GM12875 (cell line): Measurements from ENCODE around the gene PHC3.
"Not testable (repeated sequence)": the region's sequence is repeated elsewhere in the genome, so short reads cannot be mapped to it uniquely, and the experiment has no call there.

ENCODE experiments used
- H3K4me3 ChIP-seq: one replicate; pipeline ENCODE4 v1.5.1; 2011; ENCODE audit warnings: low read depth, low read length, control low read depth
- TF ChIP-seq, protein P1 (sequence below): IDR thresholded peaks from 2 replicates; pipeline ENCODE4 v1.5.1; 2011; ENCODE audit warnings: low read depth, mild to moderate bottlenecking, control low read depth, inconsistent platforms, low read length, moderate library complexity, borderline replicate concordance; ENCODE audit not compliant: insufficient read depth

PHC3 gene

DNA sequence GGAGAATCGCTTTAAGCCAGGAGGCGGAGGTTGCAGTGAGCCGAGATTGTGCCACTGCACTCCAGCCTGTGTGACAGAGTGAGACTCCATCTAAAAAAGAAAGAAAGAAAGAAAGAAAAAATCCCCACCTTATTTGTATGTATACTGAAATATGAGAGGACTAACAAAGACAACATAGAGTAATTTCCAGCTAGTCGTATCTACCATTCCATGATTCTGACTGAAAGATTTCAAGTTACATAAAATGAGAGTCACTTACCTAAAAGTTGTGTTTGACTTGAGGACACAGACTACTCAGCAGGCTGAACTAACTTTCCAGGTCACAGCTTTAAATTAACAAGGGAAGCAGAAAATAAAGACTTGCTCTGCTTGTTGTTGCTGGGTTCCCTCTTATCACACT, 21.9 kb upstream of the PHC3 start:
- H3K4me3 ChIP-seq: no peak overlapping the region
- TF ChIP-seq, protein P1, sequence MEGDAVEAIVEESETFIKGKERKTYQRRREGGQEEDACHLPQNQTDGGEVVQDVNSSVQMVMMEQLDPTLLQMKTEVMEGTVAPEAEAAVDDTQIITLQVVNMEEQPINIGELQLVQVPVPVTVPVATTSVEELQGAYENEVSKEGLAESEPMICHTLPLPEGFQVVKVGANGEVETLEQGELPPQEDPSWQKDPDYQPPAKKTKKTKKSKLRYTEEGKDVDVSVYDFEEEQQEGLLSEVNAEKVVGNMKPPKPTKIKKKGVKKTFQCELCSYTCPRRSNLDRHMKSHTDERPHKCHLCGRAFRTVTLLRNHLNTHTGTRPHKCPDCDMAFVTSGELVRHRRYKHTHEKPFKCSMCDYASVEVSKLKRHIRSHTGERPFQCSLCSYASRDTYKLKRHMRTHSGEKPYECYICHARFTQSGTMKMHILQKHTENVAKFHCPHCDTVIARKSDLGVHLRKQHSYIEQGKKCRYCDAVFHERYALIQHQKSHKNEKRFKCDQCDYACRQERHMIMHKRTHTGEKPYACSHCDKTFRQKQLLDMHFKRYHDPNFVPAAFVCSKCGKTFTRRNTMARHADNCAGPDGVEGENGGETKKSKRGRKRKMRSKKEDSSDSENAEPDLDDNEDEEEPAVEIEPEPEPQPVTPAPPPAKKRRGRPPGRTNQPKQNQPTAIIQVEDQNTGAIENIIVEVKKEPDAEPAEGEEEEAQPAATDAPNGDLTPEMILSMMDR: no peak

DNA sequence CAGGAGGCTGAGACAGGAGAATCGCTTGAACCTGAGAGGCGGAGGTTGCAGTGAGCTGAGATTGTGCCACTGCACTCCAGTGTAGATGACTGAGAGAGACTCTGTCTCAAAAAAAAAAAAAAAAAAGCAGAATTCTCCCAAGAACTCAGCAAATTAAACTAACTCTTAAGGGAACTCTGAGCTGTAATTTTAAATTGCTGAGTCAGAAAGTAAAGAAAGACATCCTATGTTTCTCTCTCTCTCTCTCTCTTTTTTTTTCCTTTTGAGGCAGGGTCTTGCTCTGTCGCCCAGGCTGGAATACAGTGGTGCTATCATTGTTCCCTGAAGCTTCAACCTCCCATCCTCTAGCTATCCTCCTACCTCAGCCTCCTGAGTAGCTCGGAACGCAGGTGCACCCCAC, 20.0 kb upstream of the PHC3 start:
- TF ChIP-seq, protein P1: no peak

DNA sequence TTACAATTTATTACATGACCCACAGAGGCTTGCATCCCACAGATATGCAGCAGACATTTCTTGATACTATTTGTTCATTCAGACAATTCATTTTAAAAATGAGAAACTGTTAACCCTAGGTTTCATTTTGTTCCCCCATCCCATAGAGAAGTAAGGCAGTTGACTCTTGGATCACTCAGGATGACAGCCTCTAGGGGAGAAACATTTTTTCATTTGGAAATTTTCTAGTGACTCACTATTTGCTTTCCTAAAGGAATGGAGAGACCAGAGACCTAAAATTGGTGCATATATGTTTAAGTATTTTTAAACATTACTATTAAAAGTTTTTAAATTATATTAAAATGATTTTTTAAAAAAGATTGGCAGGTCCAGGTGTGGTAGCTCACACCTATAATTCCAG, 19.5 kb upstream of the PHC3 start:
- H3K4me3 ChIP-seq: no peak overlapping the region

More for the DNA sequence above, 20.0 kb upstream of the PHC3 start:
- H3K4me3 ChIP-seq: no peak overlapping the region

DNA sequence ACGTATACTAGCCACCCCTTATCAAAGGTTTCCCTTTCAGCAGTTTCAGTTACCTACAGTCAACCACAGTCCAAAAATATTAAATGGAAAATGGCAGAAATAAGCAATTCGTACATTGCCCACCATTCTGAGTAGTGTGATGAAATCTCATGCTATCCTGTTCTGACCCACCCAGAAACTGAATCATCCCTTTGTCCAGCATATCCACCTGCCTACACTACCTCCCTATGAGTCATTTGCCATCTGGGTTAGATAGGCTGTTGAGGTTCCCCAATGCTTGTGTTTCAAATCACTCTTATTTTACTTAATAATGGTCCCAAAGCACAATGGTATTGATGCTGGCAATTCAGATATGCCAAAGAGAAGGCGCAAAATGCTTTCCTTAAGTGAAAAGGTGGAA, 15.3 kb upstream of the PHC3 start:
- no peak overlapping the region for H3K4me3 ChIP-seq
- TF ChIP-seq, protein P1: no peak

More for the DNA sequence above, 19.5 kb upstream of the PHC3 start:
- TF ChIP-seq, protein P1: no peak

DNA sequence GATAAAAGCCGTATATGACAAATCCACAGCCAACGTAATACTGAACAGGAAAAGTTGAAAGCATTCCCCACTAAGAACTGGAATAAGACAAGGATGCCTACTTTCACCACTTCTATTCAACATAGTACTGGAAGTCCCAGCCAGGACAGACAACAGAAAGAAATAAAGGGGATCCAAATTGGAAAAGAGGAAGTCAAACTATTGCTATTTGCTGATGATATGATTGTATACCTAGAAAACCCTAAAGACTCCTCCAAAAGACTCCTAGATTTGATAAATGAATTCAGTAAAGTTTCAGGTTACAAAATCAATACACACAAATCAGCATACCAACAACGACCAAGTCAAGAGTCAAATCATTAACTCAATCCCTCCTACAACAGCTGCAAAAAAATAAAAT, 14.2 kb upstream of the PHC3 start:
- H3K4me3 ChIP-seq: not testable (repeated sequence)

DNA sequence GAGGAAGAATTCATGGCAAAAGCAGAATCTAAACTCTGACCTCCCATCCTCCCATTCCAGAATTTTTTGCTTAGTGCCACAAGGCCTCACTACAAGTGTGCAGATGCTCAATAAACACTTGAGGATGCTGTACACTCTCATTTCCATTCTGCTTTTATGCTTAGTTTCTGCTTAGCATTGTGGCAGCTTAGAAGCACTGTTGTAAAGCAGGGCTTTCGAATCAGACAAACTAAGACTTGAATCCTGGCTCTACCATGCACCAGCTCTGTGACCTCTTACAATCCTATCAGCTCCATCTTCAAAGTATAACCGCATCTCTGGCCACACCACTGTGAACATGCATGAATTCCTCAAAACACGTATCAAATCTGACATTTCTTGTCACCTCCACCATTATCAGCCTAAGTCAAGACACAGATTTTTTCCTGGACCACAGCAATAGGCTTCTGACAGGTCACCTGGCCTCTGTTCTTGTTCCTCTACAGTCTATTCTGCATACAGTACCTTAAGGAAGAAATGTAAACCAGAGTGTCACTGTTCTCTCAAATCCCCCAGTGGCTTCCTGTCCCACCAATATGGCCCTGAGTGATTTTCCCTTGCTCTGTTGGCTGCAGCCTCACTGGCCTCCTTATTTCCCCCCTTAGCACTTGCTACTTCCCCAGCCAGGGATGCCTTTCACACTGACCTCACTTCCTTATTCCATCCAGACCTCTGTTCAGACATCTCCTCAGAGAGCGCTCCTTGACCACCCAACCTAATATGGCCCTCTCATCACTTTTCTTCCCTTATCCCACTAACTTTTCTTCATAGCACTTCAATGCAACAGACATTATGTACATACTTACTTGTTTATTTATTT, 8.1 kb upstream of the PHC3 start:
- H3K4me3 ChIP-seq: no peak overlapping the region
- TF ChIP-seq, protein P1: no peak

DNA sequence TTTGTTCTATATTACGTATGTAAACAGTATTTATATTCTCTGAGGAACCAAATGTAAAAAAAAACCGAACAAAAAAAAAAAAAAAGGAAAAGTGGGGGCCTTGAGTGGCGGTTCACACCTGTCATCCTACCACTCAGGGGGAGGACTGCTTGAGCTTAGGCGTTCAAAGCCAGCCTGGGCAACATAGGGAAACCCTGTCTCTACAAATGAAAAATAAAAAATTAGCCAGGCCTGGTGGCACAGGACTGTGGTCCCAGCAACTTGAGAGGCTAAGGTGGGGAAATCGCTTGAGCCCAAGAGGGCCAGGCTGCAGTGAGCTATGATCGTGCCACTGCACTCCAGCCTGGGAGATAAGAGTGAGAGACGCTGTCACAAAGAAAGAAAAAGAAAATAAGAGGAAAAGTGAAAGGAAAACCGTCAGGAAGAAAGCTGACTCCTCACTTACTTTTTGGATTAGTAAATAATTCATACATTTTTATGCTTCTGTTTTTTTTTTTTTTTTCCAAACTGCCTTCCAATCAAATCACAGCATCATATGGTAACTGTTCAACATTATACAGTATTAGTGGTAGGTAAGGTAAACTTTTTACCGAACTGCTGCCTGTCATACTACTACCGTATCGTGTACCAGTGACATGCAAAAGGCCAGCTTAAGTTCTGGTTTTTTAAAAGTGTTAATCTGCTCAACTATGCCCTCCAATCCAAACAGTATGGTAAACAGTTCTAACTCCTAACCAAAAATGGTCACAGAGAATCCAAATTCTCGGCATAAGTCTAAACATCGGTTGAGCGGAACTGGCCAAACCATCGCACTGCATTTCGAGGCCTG, 1.2 kb downstream of the PHC3 start:
- TF ChIP-seq, protein P1: no peak
- H3K4me3 ChIP-seq: peak overlapping the region; percentile 90
